ENCODE data around the gene KRT24.

Gene KRT24

GRCh38 chr17:40687106-40687505 is 16.4 kb downstream of the KRT24 start:
- no peak overlapping the region for H3K27ac ChIP-seq (ENCODE audit: low read length)
- no peaks in the 10 kb centered on the region for H3K36me3 ChIP-seq (ENCODE audit: insufficient read depth, low read depth, low read length)
- H3K4me1 ChIP-seq (ENCODE audit: insufficient read depth, low read length), result no peaks in the 10 kb centered on the region
- no peak overlapping the region for H3K9ac ChIP-seq (ENCODE audit: low read depth, low read length)
- H3K4me3 ChIP-seq (ENCODE audit: low read length), result no peak overlapping the region
- no peaks in the 10 kb centered on the region for H3K27me3 ChIP-seq (ENCODE audit: insufficient read depth, low read length)
- H3K9me3 ChIP-seq (ENCODE audit: insufficient read depth, low read depth, low read length), result no peaks in the 10 kb centered on the region

- no peak overlapping the region for H3K9ac ChIP-seq (ENCODE audit: low read depth, low read length)
- H3K9me3 ChIP-seq (ENCODE audit: insufficient read depth, low read depth, low read length), result no peaks in the 10 kb centered on the region
- H3K27ac ChIP-seq (ENCODE audit: low read length), result no peak overlapping the region
- no peak overlapping the region for H3K4me3 ChIP-seq (ENCODE audit: low read length)
- no peaks in the 10 kb centered on the region for H3K36me3 ChIP-seq (ENCODE audit: insufficient read depth, low read depth, low read length)
- H3K4me1 ChIP-seq (ENCODE audit: insufficient read depth, low read length), result no peaks in the 10 kb centered on the region
- H3K27me3 ChIP-seq (ENCODE audit: insufficient read depth, low read length), result no peaks in the 10 kb centered on the region
Observed at GRCh38 chr17:40686192-40686591, 17.4 kb downstream of the KRT24 start.

- no peaks in the 10 kb centered on the region for H3K36me3 ChIP-seq (ENCODE audit: insufficient read depth, low read depth, low read length)
- H3K9ac ChIP-seq (ENCODE audit: low read depth, low read length), result no peak overlapping the region
- no peaks in the 10 kb centered on the region for H3K4me1 ChIP-seq (ENCODE audit: insufficient read depth, low read length)
- H3K27ac ChIP-seq (ENCODE audit: low read length), result no peak overlapping the region
- no peak overlapping the region for H3K4me3 ChIP-seq (ENCODE audit: low read length)
- H3K9me3 ChIP-seq (ENCODE audit: insufficient read depth, low read depth, low read length), result no peaks in the 10 kb centered on the region
- H3K27me3 ChIP-seq (ENCODE audit: insufficient read depth, low read length), result no peaks in the 10 kb centered on the region
Observed at GRCh38 chr17:40680998-40681397, 22.6 kb downstream of the KRT24 start.

- no peak overlapping the region for H3K9ac ChIP-seq (ENCODE audit: low read depth, low read length)
- H3K4me3 ChIP-seq (ENCODE audit: low read length), result no peak overlapping the region
- no peaks in the 10 kb centered on the region for H3K9me3 ChIP-seq (ENCODE audit: insufficient read depth, low read depth, low read length)
- no peaks in the 10 kb centered on the region for H3K4me1 ChIP-seq (ENCODE audit: insufficient read depth, low read length)
- no peaks in the 10 kb centered on the region for H3K27me3 ChIP-seq (ENCODE audit: insufficient read depth, low read length)
- H3K27ac ChIP-seq (ENCODE audit: low read length), result no peak overlapping the region
- no peaks in the 10 kb centered on the region for H3K36me3 ChIP-seq (ENCODE audit: insufficient read depth, low read depth, low read length)
Observed at GRCh38 chr17:40679523-40679907, 24.0 kb downstream of the KRT24 start.

- no peaks in the 10 kb centered on the region for H3K9me3 ChIP-seq (ENCODE audit: insufficient read depth, low read depth, low read length)
- no peaks in the 10 kb centered on the region for H3K4me1 ChIP-seq (ENCODE audit: insufficient read depth, low read length)
- no peak overlapping the region for H3K4me3 ChIP-seq (ENCODE audit: low read length)
- no peaks in the 10 kb centered on the region for H3K27me3 ChIP-seq (ENCODE audit: insufficient read depth, low read length)
- no peak overlapping the region for H3K27ac ChIP-seq (ENCODE audit: low read length)
- H3K36me3 ChIP-seq (ENCODE audit: insufficient read depth, low read depth, low read length), result no peaks in the 10 kb centered on the region
- H3K9ac ChIP-seq (ENCODE audit: low read depth, low read length), result no peak overlapping the region
Observed at GRCh38 chr17:40678902-40679522, 24.5 kb downstream of the KRT24 start.

DNA sequence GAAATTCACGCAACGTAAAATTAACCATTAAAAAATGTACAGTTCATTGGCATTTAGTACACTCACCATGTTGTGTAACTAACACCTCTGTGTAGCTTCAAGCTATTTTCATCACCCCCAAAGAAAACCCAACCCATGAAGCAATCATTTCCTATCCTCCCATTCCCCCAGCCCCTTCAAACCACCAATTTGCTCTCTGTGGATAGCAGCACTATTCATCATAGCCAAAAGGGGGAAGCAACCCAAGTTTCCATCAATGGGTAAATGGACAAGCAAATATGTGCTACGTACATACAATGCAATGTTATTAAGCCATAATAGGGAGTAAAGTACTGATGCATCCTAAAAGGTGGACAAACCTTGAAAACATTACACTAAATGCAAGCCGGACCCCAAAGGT is 27.6 kb downstream of the KRT24 start:
- Histone ChIP-seq H3K27me3 (ENCODE audit: insufficient read depth, low read length) (no peaks in the 10 kb centered on the region), H3K4me1 (ENCODE audit: insufficient read depth, low read length) (no peaks in the 10 kb centered on the region; the same call in 1 of the 2 replicates), H3K9ac (ENCODE audit: low read depth, low read length) (no peak overlapping the region), H3K27ac (ENCODE audit: low read length) (no peak overlapping the region), H3K4me3 (ENCODE audit: low read length) (no peak overlapping the region), H3K9me3 (ENCODE audit: insufficient read depth, low read depth, low read length) (no peaks in the 10 kb centered on the region), H3K36me3 (ENCODE audit: insufficient read depth, low read depth, low read length) (no peaks in the 10 kb centered on the region)

DNA sequence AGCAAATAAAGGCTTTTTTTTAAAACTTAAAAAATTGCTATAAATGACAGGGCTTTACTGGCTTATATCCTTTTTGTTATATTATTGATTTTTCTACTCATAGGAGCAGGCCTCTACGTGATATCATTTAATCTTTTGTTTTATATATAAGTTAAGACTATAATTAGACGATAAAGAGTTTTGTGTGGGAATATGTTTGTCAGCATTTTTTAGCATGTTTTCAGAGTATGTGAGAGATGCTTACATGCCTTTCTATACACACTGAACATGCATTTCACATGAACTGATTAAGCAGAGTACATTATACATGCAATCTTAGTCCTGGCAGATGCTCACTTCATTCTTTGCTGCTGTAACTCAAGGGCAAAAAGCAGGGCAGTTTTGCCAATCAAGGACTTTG is 30.9 kb downstream of the KRT24 start:
- Histone ChIP-seq H3K4me1 (ENCODE audit: insufficient read depth, low read length) (no peaks in the 10 kb centered on the region; the same call in 1 of the 2 replicates), H3K36me3 (ENCODE audit: insufficient read depth, low read depth, low read length) (no peaks in the 10 kb centered on the region), H3K27ac (ENCODE audit: low read length) (no peak overlapping the region), H3K4me3 (ENCODE audit: low read length) (no peak overlapping the region), H3K9ac (ENCODE audit: low read depth, low read length) (no peak overlapping the region), H3K27me3 (ENCODE audit: insufficient read depth, low read length) (no peaks in the 10 kb centered on the region), H3K9me3 (ENCODE audit: insufficient read depth, low read depth, low read length) (no peaks in the 10 kb centered on the region)

DNA sequence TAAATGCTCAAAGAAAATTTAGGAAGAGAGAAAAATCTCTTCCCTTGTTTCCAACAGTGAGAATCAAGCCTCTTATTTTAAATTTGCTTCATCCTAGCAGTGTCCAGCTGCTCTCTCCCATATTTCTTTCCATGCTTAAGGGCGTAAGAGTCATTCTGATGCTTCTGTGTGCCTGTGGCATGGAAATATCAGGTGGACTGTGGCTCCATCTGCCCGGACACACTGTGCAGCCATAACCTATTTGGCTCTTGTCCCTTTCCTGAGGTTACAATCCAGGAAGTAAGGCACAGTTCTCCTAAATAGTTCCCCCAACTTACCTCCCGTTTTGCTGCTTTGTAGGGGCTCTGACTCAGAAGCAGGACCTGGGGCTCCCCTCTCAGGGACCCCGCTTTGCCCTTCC is 32.3 kb downstream of the KRT24 start:
- Histone ChIP-seq H3K27me3 (ENCODE audit: insufficient read depth, low read length) (no peaks in the 10 kb centered on the region), H3K36me3 (ENCODE audit: insufficient read depth, low read depth, low read length) (no peaks in the 10 kb centered on the region), H3K27ac (ENCODE audit: low read length) (no peak overlapping the region), H3K9me3 (ENCODE audit: insufficient read depth, low read depth, low read length) (no peaks in the 10 kb centered on the region), H3K4me1 (ENCODE audit: insufficient read depth, low read length) (no peaks in the 10 kb centered on the region; the same call in 1 of the 2 replicates), H3K4me3 (ENCODE audit: low read length) (no peak overlapping the region), H3K9ac (ENCODE audit: low read depth, low read length) (no peak overlapping the region)

GRCh38 chr17:40666331-40666730 is 37.2 kb downstream of the KRT24 start:
- Histone ChIP-seq H3K27me3 (ENCODE audit: insufficient read depth, low read length) (no peaks in the 10 kb centered on the region; the same call in 1 of the 2 replicates), H3K9me3 (ENCODE audit: insufficient read depth, low read depth, low read length) (no peaks in the 10 kb centered on the region), H3K9ac (ENCODE audit: low read depth, low read length) (no peak overlapping the region), H3K36me3 (ENCODE audit: insufficient read depth, low read depth, low read length) (no peaks in the 10 kb centered on the region), H3K27ac (ENCODE audit: low read length) (no peak overlapping the region), H3K4me1 (ENCODE audit: insufficient read depth, low read length) (no peaks in the 10 kb centered on the region; the same call in 1 of the 2 replicates), H3K4me3 (ENCODE audit: low read length) (no peak overlapping the region)

DNA sequence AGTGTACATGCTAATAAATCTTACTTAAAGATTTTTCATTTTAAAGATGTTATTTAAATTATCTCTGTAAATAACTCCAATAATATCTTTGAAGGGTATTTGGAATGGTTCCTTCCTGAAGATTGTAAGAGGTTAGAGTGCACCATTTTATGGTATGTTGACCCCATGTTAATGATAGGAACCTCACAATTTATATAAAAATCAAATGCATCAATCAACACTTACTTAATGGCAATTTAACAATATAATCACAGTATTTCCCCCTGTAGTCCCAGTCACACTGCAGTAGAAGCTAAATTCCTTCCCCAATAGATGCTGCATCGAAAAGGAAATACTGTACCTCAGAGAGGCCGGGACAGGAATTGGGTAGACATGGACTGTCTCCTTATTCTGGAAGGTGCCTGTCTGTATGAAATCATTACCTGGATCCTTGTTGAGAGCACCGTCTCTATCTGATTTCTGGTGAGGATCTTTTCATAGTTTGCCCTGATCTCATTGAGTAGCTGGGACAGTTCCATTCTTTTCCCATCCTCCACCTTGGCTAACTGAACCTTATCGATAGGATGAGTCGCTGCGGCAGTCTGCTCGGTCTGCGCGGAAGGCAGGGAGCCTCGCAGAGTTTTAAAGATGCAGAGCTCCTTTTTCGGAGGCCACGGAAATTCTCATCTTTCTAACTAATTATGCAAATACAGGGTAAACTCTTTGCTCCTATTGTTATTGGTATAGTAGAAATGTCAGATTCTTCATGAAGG is 38.8 kb downstream of the KRT24 start, which contains the start of gene KRT222:
KRT222 (minus strand) TSS at position 596 of the 752 bp plus-strand sequence; CDS start at position 518, 78 bp downstream.
- no peaks in the 10 kb centered on the region for H3K9me3 ChIP-seq (ENCODE audit: insufficient read depth, low read depth, low read length)
- H3K9ac ChIP-seq (ENCODE audit: low read depth, low read length), result peak within 1 kb of the TSS; percentile 56; the same call in 1 of the 2 replicates
- H3K36me3 ChIP-seq (ENCODE audit: insufficient read depth, low read depth, low read length), result no peaks in the 10 kb centered on the region
- H3K4me3 ChIP-seq (ENCODE audit: low read length), result peak within 1 kb of the TSS; percentile 70
- no peaks in the 10 kb centered on the region; the same call in 1 of the 2 replicates for H3K4me1 ChIP-seq (ENCODE audit: insufficient read depth, low read length)
- no peaks in the 10 kb centered on the region; the same call in 1 of the 2 replicates for H3K27me3 ChIP-seq (ENCODE audit: insufficient read depth, low read length)
- no peak within 1 kb of the TSS for H3K27ac ChIP-seq (ENCODE audit: low read length)

- no peaks in the 10 kb centered on the region; the same call in 1 of the 2 replicates for H3K27me3 ChIP-seq (ENCODE audit: insufficient read depth, low read length)
- no peak overlapping the region for H3K9ac ChIP-seq (ENCODE audit: low read depth, low read length)
- H3K4me3 ChIP-seq (ENCODE audit: low read length), result no peak overlapping the region
- H3K36me3 ChIP-seq (ENCODE audit: insufficient read depth, low read depth, low read length), result no peaks in the 10 kb centered on the region
- no peak overlapping the region for H3K27ac ChIP-seq (ENCODE audit: low read length)
- no peaks in the 10 kb centered on the region for H3K9me3 ChIP-seq (ENCODE audit: insufficient read depth, low read depth, low read length)
- no peaks in the 10 kb centered on the region; the same call in 1 of the 2 replicates for H3K4me1 ChIP-seq (ENCODE audit: insufficient read depth, low read length)
Observed at GRCh38 chr17:40663252-40663651, 40.3 kb downstream of the KRT24 start.

DNA sequence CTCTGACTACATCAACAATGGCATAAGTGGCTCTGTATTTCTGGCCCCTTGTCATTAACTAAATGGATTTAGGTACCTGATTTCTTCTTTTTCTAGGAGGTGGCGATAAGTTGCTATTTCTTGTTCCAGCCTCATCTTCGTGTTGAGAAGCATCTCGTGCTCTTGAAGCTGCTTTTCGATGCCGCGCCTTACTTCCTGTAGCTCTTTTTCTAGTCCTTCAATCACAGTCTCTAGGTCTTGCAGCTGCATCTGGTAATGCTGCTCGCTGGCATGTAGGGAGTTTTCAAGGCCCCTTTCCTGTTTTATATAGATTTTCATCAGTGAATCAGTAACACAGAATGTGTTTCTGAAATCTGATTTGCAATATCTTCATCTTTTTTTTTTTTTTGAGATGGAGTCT is 43.6 kb downstream of the KRT24 start:
- Histone ChIP-seq H3K4me3 (ENCODE audit: low read length) (no peak overlapping the region), H3K9me3 (ENCODE audit: insufficient read depth, low read depth, low read length) (no peaks in the 10 kb centered on the region), H3K4me1 (ENCODE audit: insufficient read depth, low read length) (no peaks in the 10 kb centered on the region; the same call in 1 of the 2 replicates), H3K27ac (ENCODE audit: low read length) (no peak overlapping the region), H3K36me3 (ENCODE audit: insufficient read depth, low read depth, low read length) (no peaks in the 10 kb centered on the region), H3K9ac (ENCODE audit: low read depth, low read length) (no peak overlapping the region), H3K27me3 (ENCODE audit: insufficient read depth, low read length) (no peaks in the 10 kb centered on the region; the same call in 1 of the 2 replicates)

All from iPS-20b (cell line).